Measurements from ENCODE around the gene GALNT1.

The GALNT1 gene

DNA sequence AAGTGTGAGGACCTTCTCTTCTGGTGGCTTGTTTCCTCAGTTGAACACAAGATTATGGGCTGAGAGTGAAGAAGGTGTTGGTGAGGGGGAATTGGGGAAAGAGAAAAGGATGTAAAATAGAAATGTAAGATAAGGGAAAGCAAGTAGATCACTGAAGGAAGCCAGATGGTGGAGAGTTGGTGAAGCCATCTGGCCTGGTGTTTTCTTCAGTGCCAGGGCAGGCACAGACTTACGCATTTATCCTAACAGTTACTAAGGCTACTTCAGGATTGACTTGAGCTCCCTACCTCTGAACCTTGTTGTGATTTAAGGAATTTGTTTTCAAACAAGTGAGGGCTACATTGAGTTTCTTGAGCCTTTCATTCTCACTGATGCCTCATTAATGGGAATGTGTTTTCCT is 113.8 kb downstream of the GALNT1 start:
- DNase-seq (ENCODE audit: low read depth): no peak
- TF ChIP-seq CTCF (IDR thresholded peaks at IDR 0.05; ENCODE audit: low read depth, low read length, missing control alignments): no peak
- H3K4me3 ChIP-seq (ENCODE audit: low read depth, low read length): no peak overlapping the region

- TF ChIP-seq CTCF (IDR thresholded peaks at IDR 0.05; ENCODE audit: low read depth, low read length, missing control alignments): no peak
- H3K4me3 ChIP-seq (ENCODE audit: low read depth, low read length): no peak overlapping the region
- DNase-seq (ENCODE audit: low read depth): no peak
Measured at GRCh38 chr18:35695803-35696202, 114.3 kb downstream of the GALNT1 start.

DNA sequence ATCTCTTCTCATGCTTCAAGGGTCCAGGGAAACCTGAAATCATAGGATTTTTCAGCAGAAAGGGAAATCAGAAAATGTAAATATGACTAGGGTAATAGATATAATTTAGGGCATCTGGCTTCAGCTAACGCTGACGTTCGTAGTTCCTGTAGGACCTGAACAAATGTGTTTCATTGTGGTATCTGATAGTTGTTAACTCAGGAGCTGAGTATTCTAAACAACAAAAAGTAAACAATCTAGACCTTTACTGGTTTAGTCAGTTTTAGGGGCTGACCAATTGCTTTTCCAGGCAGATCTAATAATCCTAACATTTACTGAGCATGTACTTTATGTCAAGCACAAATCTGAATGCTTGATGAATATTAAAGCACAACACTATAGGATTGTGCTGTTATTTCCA is 114.8 kb downstream of the GALNT1 start:
- no peak for DNase-seq (ENCODE audit: low read depth)
- no peak for TF ChIP-seq CTCF (IDR thresholded peaks at IDR 0.05; ENCODE audit: low read depth, low read length, missing control alignments)
- H3K4me3 ChIP-seq (ENCODE audit: low read depth, low read length): no peak overlapping the region

- no peak for DNase-seq (ENCODE audit: low read depth)
- TF ChIP-seq CTCF (IDR thresholded peaks at IDR 0.05; ENCODE audit: low read depth, low read length, missing control alignments): no peak
- no peak overlapping the region for H3K4me3 ChIP-seq (ENCODE audit: low read depth, low read length)
Measured at GRCh38 chr18:35697869-35698268, 116.3 kb downstream of the GALNT1 start.

DNA sequence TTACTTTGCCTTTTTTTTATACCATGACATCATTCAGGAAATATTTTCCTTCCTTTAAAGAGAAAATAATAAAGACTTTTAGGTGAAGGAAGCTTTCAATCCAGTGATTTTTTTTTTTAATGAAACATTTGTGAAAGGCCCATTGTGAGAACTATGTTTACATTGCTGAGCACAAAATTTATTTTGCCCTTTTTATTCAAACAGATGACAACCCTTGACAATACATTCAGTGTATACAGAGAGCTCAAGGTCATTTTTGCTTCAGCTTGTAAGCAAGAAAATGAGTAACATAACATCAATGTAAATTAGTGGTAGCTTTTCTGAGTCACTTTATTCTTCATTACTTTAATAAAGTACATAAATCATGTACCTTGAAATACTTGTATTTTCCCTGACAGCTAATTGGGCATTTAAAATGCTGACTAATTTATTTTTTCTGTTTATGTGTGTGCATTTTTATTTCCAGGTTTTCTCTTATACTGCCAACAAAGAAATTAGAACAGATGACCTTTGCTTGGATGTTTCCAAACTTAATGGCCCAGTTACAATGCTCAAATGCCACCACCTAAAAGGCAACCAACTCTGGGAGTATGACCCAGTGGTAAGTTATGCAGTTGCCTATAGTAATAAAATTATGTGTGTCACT is 121.6 kb downstream of the GALNT1 start:
- no peak overlapping the region for H3K4me3 ChIP-seq (ENCODE audit: low read depth, low read length)
- no peak for TF ChIP-seq CTCF (IDR thresholded peaks at IDR 0.05; ENCODE audit: low read depth, low read length, missing control alignments)
- no peak for DNase-seq (ENCODE audit: low read depth)

DNA sequence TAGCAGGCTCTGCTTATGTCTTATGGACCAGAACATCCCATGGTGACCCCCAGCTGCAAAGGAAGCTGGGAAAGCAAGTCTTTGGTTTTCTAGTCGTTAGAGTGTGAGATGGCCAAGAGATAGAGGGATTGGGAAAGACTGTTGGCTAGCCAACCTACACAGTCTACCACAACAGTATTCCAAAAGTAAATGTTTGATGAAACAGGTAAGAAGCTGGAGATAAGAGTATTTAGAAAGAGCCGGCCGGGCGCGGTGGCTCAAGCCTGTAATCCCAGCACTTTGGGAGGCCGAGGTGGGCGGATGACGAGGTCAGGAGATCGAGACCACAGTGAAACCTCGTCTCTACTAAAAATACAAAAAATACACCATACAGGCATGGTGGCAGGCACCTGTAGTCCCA is 124.4 kb downstream of the GALNT1 start:
- H3K4me3 ChIP-seq (ENCODE audit: low read depth, low read length): no peak overlapping the region
- DNase-seq (ENCODE audit: low read depth): no peak
- TF ChIP-seq CTCF (IDR thresholded peaks at IDR 0.05; ENCODE audit: low read depth, low read length, missing control alignments): no peak

DNA sequence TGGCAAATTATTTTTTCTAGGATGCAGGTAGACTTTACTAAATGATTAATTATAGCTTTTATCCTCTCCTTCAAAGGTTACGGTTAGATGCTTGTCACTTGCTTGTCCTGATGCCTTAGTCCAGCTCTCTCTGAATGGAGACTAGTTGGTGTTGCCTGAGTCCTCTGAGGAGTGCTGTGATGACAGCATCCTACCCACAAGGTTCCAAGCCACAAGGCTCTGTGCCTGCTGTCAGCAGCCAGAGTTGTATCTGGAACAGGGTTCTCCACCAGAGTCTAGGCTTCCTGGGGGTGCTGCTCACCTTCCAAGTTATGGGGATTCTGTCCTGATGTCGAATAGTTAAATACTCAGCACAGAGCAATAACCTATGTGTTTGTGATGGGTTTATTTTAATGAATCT is 125.7 kb downstream of the GALNT1 start:
- no peak for DNase-seq (ENCODE audit: low read depth)

More for the DNA sequence above, 125.7 kb downstream of the GALNT1 start:
- no peak for TF ChIP-seq CTCF (IDR thresholded peaks at IDR 0.05; ENCODE audit: low read depth, low read length, missing control alignments)
- H3K4me3 ChIP-seq (ENCODE audit: low read depth, low read length): no peak overlapping the region

Measured in GM12864 (cell line).